WTC11 (cell line): Measurements from ENCODE around the gene FXYD5. TPM values are rescaled to one million over a fixed set of nuclear protein-coding genes. Genes with fewer than 3 reads are reported as not detected.

Source experiments
- ATAC-seq: fragments of 200-7000 bp; cut with Tn5 transposase; 2 replicates; pipeline ENCODE4 v1.10.0; 2021; ENCODE audit warnings: mild to moderate bottlenecking, moderate library complexity
- CTCF ChIA-PET: fragments of 300-600 bp; sonication (Branson Sonifier 250); formaldehyde crosslinking; loops from one replicate; lab custom pipeline; 2021; ENCODE audit warnings: antibody characterized with exemption; lab: Charles Lee
- POLR2A ChIA-PET: fragments of 350-600 bp; sonication (Branson Sonifier 250); formaldehyde crosslinking; loops from one replicate; lab custom pipeline; 2021; ENCODE audit warnings: antibody characterized with exemption; lab: Charles Lee
- DNase-seq: peaks from one replicate; pipeline ENCODE4 v3.0.0; 2021; ENCODE audit warnings: low spot score
- H3K27ac Mint-ChIP-seq: 2 replicates; pipeline ENCODE4 v1.8.0; 2021; ENCODE audit warnings: mixed read lengths
- H3K27me3 Mint-ChIP-seq: 2 replicates; pipeline ENCODE4 v1.8.0; 2021; ENCODE audit warnings: low read depth, mild to moderate bottlenecking, moderate library complexity, mixed read lengths
- H3K36me3 Mint-ChIP-seq: 2 replicates; pipeline ENCODE4 v1.8.0; 2021; ENCODE audit warnings: mixed read lengths
- H3K4me1 Mint-ChIP-seq: 2 replicates; pipeline ENCODE4 v1.8.0; 2022; ENCODE audit warnings: mixed read lengths
- H3K4me3 Mint-ChIP-seq: 2 replicates; pipeline ENCODE4 v1.8.0; 2021; ENCODE audit warnings: mild to moderate bottlenecking, moderate library complexity, mixed read lengths
- H3K9me3 Mint-ChIP-seq: 2 replicates; pipeline ENCODE4 v1.8.0; 2021; ENCODE audit warnings: mixed read lengths
- AR ChIP-seq: fragments of 250-450 bp; sonication (Bioruptor Pico); IDR thresholded peaks from 2 replicates; pipeline ENCODE4 v1.9.0; 2021; ENCODE audit warnings: mild to moderate bottlenecking
- CREB1 ChIP-seq: sonication (generic); formaldehyde crosslinking; IDR thresholded peaks from 2 replicates; pipeline ENCODE4 v1.8.0; 2023; ENCODE audit warnings: mild to moderate bottlenecking, missing genetic modification reagents
- FOXP4 ChIP-seq: sonication (generic); formaldehyde crosslinking; IDR thresholded peaks from 2 replicates; pipeline ENCODE4 v1.8.0; 2022; ENCODE audit warnings: mild to moderate bottlenecking, missing genetic modification reagents
- GABPB1 ChIP-seq: sonication (generic); formaldehyde crosslinking; IDR thresholded peaks from 2 replicates; pipeline ENCODE4 v1.8.1; 2023; ENCODE audit warnings: mild to moderate bottlenecking, missing genetic modification reagents
- GRHL2 ChIP-seq: fragments of 250-450 bp; sonication (Bioruptor Pico); IDR thresholded peaks from 2 replicates; pipeline ENCODE4 v1.8.0; 2022; ENCODE audit warnings: mild to moderate bottlenecking, moderate library complexity; ENCODE audit not compliant: insufficient replicate concordance, severe bottlenecking
- MXD4 ChIP-seq: fragments of 250-450 bp; sonication (Bioruptor Pico); IDR thresholded peaks from 2 replicates; pipeline ENCODE4 v1.8.0; 2021; ENCODE audit warnings: mild to moderate bottlenecking, moderate library complexity, borderline replicate concordance
- MYBL2 ChIP-seq: sonication (generic); formaldehyde crosslinking; IDR thresholded peaks from 2 replicates; pipeline ENCODE4 v1.8.1; 2023; ENCODE audit warnings: mild to moderate bottlenecking, moderate library complexity, missing genetic modification reagents
- NFYB ChIP-seq: sonication (generic); formaldehyde crosslinking; conservative IDR thresholded peaks from 2 replicates; pipeline ENCODE4 v1.8.0; 2022; ENCODE audit warnings: low read depth, missing genetic modification reagents
- NR3C1 ChIP-seq: sonication (generic); formaldehyde crosslinking; conservative IDR thresholded peaks from 2 replicates; pipeline ENCODE4 v1.8.1; 2023; ENCODE audit warnings: low read depth, mild to moderate bottlenecking, missing genetic modification reagents
- PRDM15 ChIP-seq: sonication (generic); formaldehyde crosslinking; IDR thresholded peaks from 2 replicates; pipeline ENCODE4 v1.8.0; 2022; ENCODE audit warnings: missing genetic modification reagents
- PREB ChIP-seq: sonication (generic); formaldehyde crosslinking; IDR thresholded peaks from 2 replicates; pipeline ENCODE4 v1.8.1; 2022; ENCODE audit warnings: mild to moderate bottlenecking, missing genetic modification reagents, moderate library complexity, borderline replicate concordance
- TP53 ChIP-seq: sonication (generic); formaldehyde crosslinking; IDR thresholded peaks from 2 replicates; pipeline ENCODE4 v1.8.1; 2023; ENCODE audit warnings: mild to moderate bottlenecking, missing genetic modification reagents
- ZNF317 ChIP-seq: sonication (generic); formaldehyde crosslinking; IDR thresholded peaks from 2 replicates; pipeline ENCODE4 v1.8.1; 2023; ENCODE audit warnings: low read depth, mild to moderate bottlenecking, moderate library complexity, missing genetic modification reagents, borderline replicate concordance
- ZNF396 ChIP-seq: fragments of 250-450 bp; sonication (Bioruptor Pico); IDR thresholded peaks from 2 replicates; pipeline ENCODE4 v1.8.0; 2021; ENCODE audit warnings: mild to moderate bottlenecking, moderate library complexity, borderline replicate concordance
- ZNF416 ChIP-seq: fragments of 250-450 bp; sonication (Bioruptor Pico); IDR thresholded peaks from 2 replicates; pipeline ENCODE4 v1.9.0; 2021; ENCODE audit warnings: mild to moderate bottlenecking, inconsistent platforms
- ZNF671 ChIP-seq: fragments of 250-450 bp; sonication (Bioruptor Pico); IDR thresholded peaks from 2 replicates; pipeline ENCODE4 v1.8.0; 2021; ENCODE audit warnings: mild to moderate bottlenecking
- total RNA-seq: library from RNA; stranded (reverse); gene quantifications from 3 replicates; pipeline ENCODE4 v1.2.3, GENCODE V29; 2021

The FXYD5 gene
- total RNA-seq, 1 experiment from 2014 or later = 114 TPM

GRCh38 chr19:35169221-35169995, 14.9 kb downstream of the FXYD5 start (continued):
- TF ChIP-seq ZNF317 = no peak

- Mint-ChIP-seq H3K27me3 (no peaks in the 10 kb centered on the region), H3K9me3 (peaks cover 13% of the 10 kb centered on the region), H3K27ac (no peak overlapping the region), H3K4me1 (no peaks in the 10 kb centered on the region; the same call in 1 of the 2 replicates), H3K4me3 (no peak overlapping the region), H3K36me3 (peaks cover 24% of the 10 kb centered on the region)
- ChIA-PET CTCF (interaction anchor here (0.5 kb wide), 1 partner anchor 58 kb away, joined by 3 read pairs; the partner anchor contains the start of gene FAM187B), POLR2A (no interaction called here)
- DNase-seq (no peak), ATAC-seq (no peak)
- TF ChIP-seq MYBL2 = no peak
- TF ChIP-seq GRHL2 (CRISPR knock-in tag) = no peak
- no peak for TF ChIP-seq TP53
- TF ChIP-seq CREB1 = no peak
- no peak for TF ChIP-seq PRDM15 (CRISPR knock-in tag)
- no peak for TF ChIP-seq GABPB1 (CRISPR knock-in tag)
Observed at GRCh38 chr19:35170359-35171061, 16.0 kb downstream of the FXYD5 start.

GRCh38 chr19:35171730-35172129, 17.2 kb downstream of the FXYD5 start:
- TF ChIP-seq ZNF396 (CRISPR knock-in tag) = no peak
- no peak for TF ChIP-seq ZNF671 (CRISPR knock-in tag)
- TF ChIP-seq AR (CRISPR knock-in tag) = no peak
- TF ChIP-seq NFYB = no peak
- no peak for TF ChIP-seq ZNF416 (CRISPR knock-in tag)
- no peak for TF ChIP-seq PREB (CRISPR knock-in tag)
- no peak for TF ChIP-seq FOXP4 (CRISPR knock-in tag)
- no peak for TF ChIP-seq NR3C1
- TF ChIP-seq MXD4 (CRISPR knock-in tag) = no peak
- H3K27ac Mint-ChIP-seq = no peak overlapping the region
- peaks cover under 1% of the 10 kb centered on the region for H3K9me3 Mint-ChIP-seq
- no peak for ATAC-seq
- POLR2A ChIA-PET = no interaction called here
- peaks cover 11% of the 10 kb centered on the region for H3K36me3 Mint-ChIP-seq
- H3K4me3 Mint-ChIP-seq = no peak overlapping the region
- no peaks in the 10 kb centered on the region for H3K27me3 Mint-ChIP-seq
- CTCF ChIA-PET = interaction anchor here (0.6 kb wide), 1 partner anchor 87 kb away, joined by 3 read pairs; no protein-coding TSS in a partner anchor
- H3K4me1 Mint-ChIP-seq = peaks cover 6% of the 10 kb centered on the region
- DNase-seq = no peak
